Common myeloid progenitor, CD34-positive (primary cell): Measurements from ENCODE around the gene LILRA2.
"Not testable (repeated sequence)": the region's sequence is repeated elsewhere in the genome, so short reads cannot be mapped to it uniquely, and the experiment has no call there.

Source experiments
- CTCF ChIA-PET: fragments of 350-600 bp; sonication (Branson Sonifier 250); formaldehyde crosslinking; loops from one replicate; lab custom pipeline; 2021; ENCODE audit warnings: antibody characterized with exemption; lab: Charles Lee
- POLR2A ChIA-PET: fragments of 350-600 bp; sonication (Branson Sonifier 250); formaldehyde crosslinking; loops from one replicate; lab custom pipeline; 2021; ENCODE audit warnings: antibody characterized with exemption; lab: Charles Lee
- DNase-seq, 3 donors: peaks; one replicate each; pipeline versions ENCODE4 v3.0.0 to v3.0.0-alpha.2; 2013
- H3K27ac ChIP-seq, 2 experiments: 1 replicate in 1 of 2; 2 replicates in 1 of 2; pipeline ENCODE4 v1.7.0; 2013; ENCODE audit warnings: inconsistent platforms in 2 of 2, low read length in 2 of 2, mild to moderate bottlenecking in 2 of 2, low read depth in 1 of 2, moderate library complexity in 1 of 2; ENCODE audit not compliant: severe bottlenecking in 2 of 2, insufficient read depth in 1 of 2, poor library complexity in 1 of 2
- H3K27me3 ChIP-seq, 5 experiments: replicated peaks in 2 of 5; 1 replicate in 3 of 5; 2 replicates in 2 of 5; pipeline versions ENCODE4 v1.6.1 to v1.7.0; 2013; ENCODE audit warnings: low read length in 4 of 5, mild to moderate bottlenecking in 2 of 5, moderate library complexity in 2 of 5, inconsistent platforms in 1 of 5; ENCODE audit not compliant: insufficient read depth in 5 of 5, control insufficient read depth in 4 of 5
- H3K36me3 ChIP-seq, 4 experiments: 1 replicate in 2 of 4; 2 replicates in 2 of 4; pipeline versions ENCODE4 v1.6.1 to v1.7.0; 2013; ENCODE audit warnings: low read length in 3 of 4, control low read depth in 1 of 4, mild to moderate bottlenecking in 1 of 4; ENCODE audit not compliant: control insufficient read depth in 4 of 4, insufficient read depth in 4 of 4
- H3K4me1 ChIP-seq, 4 experiments: 1 replicate in 3 of 4; 2 replicates in 1 of 4; pipeline versions ENCODE4 v1.6.1 to v1.7.1; 2013; ENCODE audit warnings: low read length in 3 of 4, mild to moderate bottlenecking in 3 of 4, control low read depth in 1 of 4, inconsistent platforms in 1 of 4, moderate library complexity in 1 of 4; ENCODE audit not compliant: control insufficient read depth in 4 of 4, insufficient read depth in 4 of 4; ENCODE audit errors: control extremely low read depth in 1 of 4
- H3K4me3 ChIP-seq, 7 experiments: 1 replicate in 4 of 7; 2 replicates in 3 of 7; pipeline versions ENCODE4 v1.5.1 to v1.7.0; 2013; ENCODE audit warnings: mild to moderate bottlenecking in 7 of 7, low read length in 6 of 7, moderate library complexity in 6 of 7, inconsistent platforms in 2 of 7, low read depth in 2 of 7, control low read depth in 1 of 7; ENCODE audit not compliant: insufficient read depth in 4 of 7, control insufficient read depth in 1 of 7; ENCODE audit errors: extremely low read depth in 1 of 7
- H3K9me3 ChIP-seq, 5 experiments: 1 replicate in 4 of 5; 2 replicates in 1 of 5; pipeline versions ENCODE4 v1.6.1 to v1.7.1; 2013; ENCODE audit warnings: low read length in 4 of 5, mild to moderate bottlenecking in 2 of 5, inconsistent platforms in 1 of 5, low read depth in 1 of 5, moderate library complexity in 1 of 5; ENCODE audit not compliant: control insufficient read depth in 4 of 5, insufficient read depth in 2 of 5; ENCODE audit errors: control extremely low read depth in 1 of 5
- WGBS: methylation state at CpG from one replicate; pipeline ENCODE4 v1.1.5; 2013; ENCODE audit not compliant: insufficient coverage; 5-methylcytosine and 5-hydroxymethylcytosine counted together

Gene LILRA2

GRCh38 chr19:54575205-54575604 is 1.6 kb downstream of the LILRA2 start:
- H3K9me3 ChIP-seq, H3K27ac ChIP-seq, DNase-seq, CTCF ChIA-PET, H3K4me3 ChIP-seq, POLR2A ChIA-PET, H3K27me3 ChIP-seq: not testable (repeated sequence)
- Histone ChIP-seq H3K36me3 (peaks cover 0 to 11% (median under 1%) of the 10 kb centered on the region in 4 experiments), H3K4me1 (peaks cover 3 to 44% (median 36%) of the 10 kb centered on the region in 4 experiments)
- 100% methylated on average over 2 of the region's 9 CpGs for WGBS

GRCh38 chr19:54576411-54576976 is 2.9 kb downstream of the LILRA2 start:
- POLR2A ChIA-PET = no interaction called here
- CTCF ChIA-PET = interaction anchor here (0.8 kb wide), 1 partner anchor 99 kb away, joined by 3 read pairs; no protein-coding TSS in a partner anchor
- H3K4me3 ChIP-seq = no peak overlapping the region
- peaks cover 3 to 39% (median 34%) of the 10 kb centered on the region in 4 experiments for H3K4me1 ChIP-seq
- 88% methylated on average over 5 of the region's 6 CpGs for WGBS
- H3K36me3 ChIP-seq = peaks cover 0 to 11% (median under 1%) of the 10 kb centered on the region in 4 experiments
- H3K27ac ChIP-seq = no peak overlapping the region
- H3K9me3 ChIP-seq = no peaks in the 10 kb centered on the region
- H3K27me3 ChIP-seq = no peaks in the 10 kb centered on the region
- no peak for DNase-seq

GRCh38 chr19:54577334-54577733 is 3.7 kb downstream of the LILRA2 start:
- no peak for DNase-seq
- Histone ChIP-seq H3K4me3 (no peak overlapping the region), H3K27ac (no peak overlapping the region), H3K27me3 (no peaks in the 10 kb centered on the region), H3K9me3 (peaks cover 0 to 4% (median 0%) of the 10 kb centered on the region in 5 experiments), H3K4me1 (peaks cover 3 to 31% (median 26%) of the 10 kb centered on the region in 4 experiments), H3K36me3 (peaks cover 0 to 11% (median 2%) of the 10 kb centered on the region in 4 experiments)
- 86% methylated on average over 1 of the region's 3 CpGs for WGBS
- POLR2A ChIA-PET = no interaction called here
- CTCF ChIA-PET = interaction anchor here (0.8 kb wide), 1 partner anchor 100 kb away, joined by 3 read pairs; no protein-coding TSS in a partner anchor

GRCh38 chr19:54578268-54578667 is 4.7 kb downstream of the LILRA2 start:
- CTCF ChIA-PET, H3K27ac ChIP-seq, DNase-seq, H3K9me3 ChIP-seq, H3K4me3 ChIP-seq, H3K27me3 ChIP-seq, POLR2A ChIA-PET: not testable (repeated sequence)
- peaks cover 0 to 11% (median 2%) of the 10 kb centered on the region in 4 experiments for H3K36me3 ChIP-seq
- peaks cover 0 to 22% (median 16%) of the 10 kb centered on the region in 4 experiments for H3K4me1 ChIP-seq
- WGBS = 80% methylated on average over 2 of the region's 5 CpGs

- H3K36me3 ChIP-seq = peaks cover 0 to 11% (median 5%) of the 10 kb centered on the region in 4 experiments
- H3K9me3 ChIP-seq = peaks cover 0 to 6% (median 4%) of the 10 kb centered on the region in 5 experiments
- no peaks in the 10 kb centered on the region for H3K4me1 ChIP-seq
- no peaks in the 10 kb centered on the region for H3K27me3 ChIP-seq
- no peak for DNase-seq
- 92% methylated on average over 5 of the region's 5 CpGs for WGBS
- POLR2A ChIA-PET = no interaction called here
- H3K27ac ChIP-seq = no peak overlapping the region
- no peak overlapping the region for H3K4me3 ChIP-seq
- CTCF ChIA-PET = no interaction called here
Observed at GRCh38 chr19:54586397-54586796, 12.8 kb downstream of the LILRA2 start.

GRCh38 chr19:54587026-54587425 is 13.4 kb downstream of the LILRA2 start:
- DNase-seq = no peak
- Histone ChIP-seq H3K27ac (no peak overlapping the region), H3K27me3 (no peaks in the 10 kb centered on the region), H3K36me3 (peaks cover 0 to 11% (median 4%) of the 10 kb centered on the region in 4 experiments), H3K4me1 (peaks cover 0 to under 1% (median 0%) of the 10 kb centered on the region in 4 experiments), H3K4me3 (no peak overlapping the region), H3K9me3 (peaks cover 0 to 6% (median 2%) of the 10 kb centered on the region in 5 experiments)
- ChIA-PET CTCF (no interaction called here), POLR2A (no interaction called here)
- 97% methylated on average over 6 of the region's 7 CpGs for WGBS

GRCh38 chr19:54593445-54593844 is 19.9 kb downstream of the LILRA2 start, which contains the start of gene LILRA1:
TSS of gene LILRA1 (plus strand) at chr19:54593632. CDS start at chr19:54594245, 613 bp downstream.
- WGBS = 0% methylated on average over 3 of the region's 6 CpGs
- H3K27ac ChIP-seq = not testable (repeated sequence)

More at GRCh38 chr19:54593445-54593844, 19.9 kb downstream of the LILRA2 start, which contains the start of gene LILRA1:
- peak within 1 kb of the TSS in 6 of 7 experiments; percentile 6 to 57 (median 36) for H3K4me3 ChIP-seq
- H3K9me3 ChIP-seq, H3K36me3 ChIP-seq, CTCF ChIA-PET, POLR2A ChIA-PET, H3K27me3 ChIP-seq: not testable (repeated sequence)
- peaks cover 0 to 28% (median 23%) of the 10 kb centered on the region in 4 experiments for H3K4me1 ChIP-seq
- peak; percentile 28 to 87 (median 85) for DNase-seq
